Heart left ventricle (tissue), 16 donors: ENCODE results near the gene ERMP1. TPM values are rescaled to one million over a fixed set of nuclear protein-coding genes. Genes with fewer than 3 reads are reported as not detected.

Experiments
- ATAC-seq, 4 donors: fragments of 200-7000 bp; cut with Tn5 transposase; one replicate each; pipeline ENCODE4 v1.9.1; 2020 to 2022; ENCODE audit warnings: moderate library complexity in 4 of 4, mild to moderate bottlenecking in 3 of 4, moderate number of reproducible peaks in 1 of 4
- DNase-seq, 5 donors: peaks; one replicate each; pipeline ENCODE4 v3.0.0-alpha.2; 2020
- H3K27ac ChIP-seq, 12 donors: fragments of 200-600 bp; sonication (generic) in 4 of 12; one replicate each; pipeline versions ENCODE4 v1.5.0 to v1.8.0; 2016 to 2022; ENCODE audit warnings: mild to moderate bottlenecking in 2 of 12
- H3K27me3 ChIP-seq, 9 donors: fragments of 200-600 bp; sonication (generic) in 2 of 9; one replicate each; pipeline versions ENCODE4 v1.5.1 to v1.8.0; 2016 to 2022; ENCODE audit warnings: mild to moderate bottlenecking in 3 of 9
- H3K36me3 ChIP-seq, 9 donors: fragments of 200-600 bp; sonication (generic) in 2 of 9; one replicate each; pipeline versions ENCODE4 v1.5.0 to v1.8.0; 2018 to 2022; ENCODE audit warnings: mild to moderate bottlenecking in 2 of 9
- H3K4me1 ChIP-seq, 12 donors: fragments of 200-600 bp; sonication (generic) in 4 of 12; one replicate each; pipeline versions ENCODE4 v1.5.0 to v1.8.0; 2016 to 2022; ENCODE audit warnings: mild to moderate bottlenecking in 3 of 12
- H3K4me3 ChIP-seq, 12 donors: fragments of 200-600 bp; sonication (generic) in 4 of 12; one replicate each; pipeline versions ENCODE4 v1.5.0 to v1.8.0; 2017 to 2022; ENCODE audit warnings: mild to moderate bottlenecking in 9 of 12, moderate library complexity in 4 of 12
- H3K9me3 ChIP-seq, 12 donors: fragments of 200-600 bp; sonication (generic) in 4 of 12; one replicate each; pipeline versions ENCODE4 v1.5.0 to v1.8.0; 2016 to 2022; ENCODE audit warnings: mild to moderate bottlenecking in 1 of 12
- CTCF ChIP-seq, 12 donors: fragments of 200-600 bp; sonication (generic) in 4 of 12; IDR thresholded peaks; one replicate each; pipeline versions ENCODE4 v1.5.0 to v1.8.0; 2018 to 2022; ENCODE audit warnings: antibody characterized with exemption in 12 of 12, mild to moderate bottlenecking in 5 of 12
- POLR2A ChIP-seq, 2 donors: fragments of 450-650 bp; IDR thresholded peaks; one replicate each; pipeline ENCODE4 v1.6.1; 2017; ENCODE audit warnings: antibody characterized with exemption in 2 of 2, mild to moderate bottlenecking in 2 of 2, moderate library complexity in 2 of 2
- WGBS, 4 donors: extraction: QIAGEN DNeasy Blood & Tissue Kit in 2 of 4; methylation state at CpG; one replicate each; pipeline versions ENCODE4 v1.1.5 to v1.1.7; 2013 to 2018; 5-methylcytosine and 5-hydroxymethylcytosine counted together
- intact Hi-C, 10 donors: fragments of 100-400 bp; cut with DNase I; formaldehyde crosslinking; loops; one replicate each; pipeline versions ENCODE4 v1.11.1 to v1.14.2; 2022
- polyA plus RNA-seq, 2 donors: library from polyadenylated mRNA; stranded (reverse); fragments of 200-250 nt; gene quantifications; one replicate each; pipeline ENCODE4 v1.2.3, GENCODE V29; 2013
- total RNA-seq, 9 donors: library from RNA; depleted of rRNA in 2 of 9; stranded (reverse); fragments of >200 nt in 2 of 9; fragmentation: NEBNext Ultra II Directional in 3 of 9; extraction: Animal tissue kit (Norgen Biotek cat#: 25700) in 3 of 9; gene quantifications; one replicate each; pipeline versions ENCODE4 v1.1.0 to v1.2.4, GENCODE V29; 2016 to 2023
- donor health status: ischemic (EF 13 %, LVEDD 7.1; RV severe dilation, severe dysfunction).
- donor health status: healthy with polysubstance abuse.
- donor health status: DM: no; HTN: yes; CAD: no.
- donor health status: DM: no; HTN: no; CAD: no.
- donor health status: ischemic (EF 25% LVEDD 6.9; RV normal size, moderate dysfunction).
- donor health status: ischemic (EF 25% LVEDD 5.7; RV mildly dilated, moderate dysfunction).
- donor health status: healthy.
- donor health status: DM: yes; HTN: yes; CAD: no.
- donor health status: ischemic (EF 35%, LVEDD 5.7; RV mildly dilated, moderate dysfunction).
- donor health status: nonischemic (EF 11% LVEDD 7.7; RV severe dilation, severe dysfunction).
- donor health status: DM: yes; HTN: yes; CAD: no.
- donor health status: PGD.
- donor health status: ischemic (EF 29% LVEDD 5.4; RV normal size, mild dysfunction).
- donor health status: nonischemic (EF 23%, LVEDD 6.1; RV moderate dilation, normal function).

The ERMP1 gene
- total and polyA plus RNA-seq, 11 donors = 5.8 to 28.7 (median 20.5) TPM

DNA sequence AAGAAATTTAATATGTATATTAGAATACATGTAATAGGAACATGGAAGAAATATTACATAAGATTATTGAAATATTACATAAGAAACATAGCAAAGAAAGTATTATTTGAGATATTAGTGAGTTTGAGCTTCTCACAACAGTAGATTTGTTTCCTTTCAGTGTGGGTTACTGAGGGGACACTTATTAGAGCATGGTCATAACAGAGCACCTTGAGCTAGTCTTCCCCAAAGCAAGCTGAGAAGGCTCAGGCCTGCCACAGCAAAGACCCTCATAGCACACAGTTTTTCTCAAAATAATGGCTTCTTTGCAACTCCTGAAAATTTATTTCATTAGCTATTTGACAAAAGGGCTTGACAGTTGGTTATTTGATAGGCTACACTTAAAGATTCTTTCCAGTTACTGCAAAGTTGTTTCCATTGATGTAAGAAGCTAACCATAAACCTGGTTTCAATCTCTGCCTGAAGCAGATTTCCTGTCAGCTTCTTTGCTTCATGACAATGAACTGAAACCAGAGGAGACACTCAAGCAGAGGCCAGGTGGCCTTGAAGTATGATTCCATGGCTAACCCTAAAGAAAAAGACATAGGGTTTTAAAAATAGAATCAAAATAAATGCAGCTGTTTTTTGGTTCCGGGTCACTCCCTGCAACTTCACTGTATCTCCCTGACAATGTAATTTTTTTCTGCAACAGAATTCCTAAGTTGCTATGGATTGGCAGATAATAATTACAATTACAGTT is 68.6 kb downstream of the ERMP1 start:
- Histone ChIP-seq H3K4me3 (no peak overlapping the region), H3K27ac (no peak overlapping the region), H3K36me3 (peaks cover 0 to 100% (median 91%) of the 10 kb centered on the region in 9 donors), H3K4me1 (no peaks in the 10 kb centered on the region), H3K9me3 (no peaks in the 10 kb centered on the region), H3K27me3 (no peaks in the 10 kb centered on the region)
- ATAC-seq (no peak), DNase-seq (no peak)
- TF ChIP-seq CTCF (IDR thresholded peaks at IDR 0.05) (no peak), POLR2A (IDR thresholded peaks at IDR 0.05) (no peak)
- WGBS, 4 donors = 75 to 90% (median 82%) methylated on average over 1 of the region's 1 CpG
- intact Hi-C loops = no loop called here

- H3K9me3 ChIP-seq = no peaks in the 10 kb centered on the region
- no peak overlapping the region for H3K4me3 ChIP-seq
- intact Hi-C loops = no loop called here
- DNase-seq (no peak), ATAC-seq (no peak)
- TF ChIP-seq POLR2A (IDR thresholded peaks at IDR 0.05) = no peak
- no peak for TF ChIP-seq CTCF (IDR thresholded peaks at IDR 0.05)
- peaks cover 0 to 100% (median 86%) of the 10 kb centered on the region in 9 donors for H3K36me3 ChIP-seq
- no peaks in the 10 kb centered on the region for H3K27me3 ChIP-seq
- H3K4me1 ChIP-seq = no peaks in the 10 kb centered on the region
- 91 to 96% (median 95%) methylated on average over 4 of the region's 4 CpGs for WGBS, 4 donors
- H3K27ac ChIP-seq = no peak overlapping the region
These were observed 70.5 kb downstream of the ERMP1 start for GRCh38 chr9:5762421-5762820.

DNA sequence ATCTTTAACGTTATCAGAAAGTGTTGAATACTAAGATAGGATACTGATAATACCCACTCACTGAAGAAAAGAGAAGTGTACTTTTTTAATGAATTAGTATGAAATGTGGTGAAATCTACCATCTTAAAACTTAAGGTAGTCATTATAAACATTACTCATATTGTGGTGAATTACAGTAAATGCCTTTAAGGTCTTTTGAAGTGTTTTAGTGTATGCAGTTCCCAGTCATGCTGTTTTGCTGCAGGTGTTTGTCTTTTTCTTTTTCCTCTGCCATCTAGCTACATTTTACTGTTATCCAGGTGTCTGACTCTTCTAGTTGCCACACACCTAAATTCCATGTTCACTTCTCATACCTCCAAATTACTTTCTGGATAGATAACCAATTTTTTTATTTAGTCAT is 72.6 kb downstream of the ERMP1 start:
- no peak for DNase-seq
- 71 to 90% (median 77%) methylated on average over 1 of the region's 1 CpG for WGBS, 4 donors
- no peak for ATAC-seq
- intact Hi-C loops = no loop called here
- Histone ChIP-seq H3K9me3 (no peaks in the 10 kb centered on the region), H3K4me1 (no peaks in the 10 kb centered on the region), H3K27me3 (no peaks in the 10 kb centered on the region), H3K36me3 (peaks cover 0 to 100% (median 80%) of the 10 kb centered on the region in 9 donors), H3K27ac (no peak overlapping the region), H3K4me3 (no peak overlapping the region)
- TF ChIP-seq POLR2A (IDR thresholded peaks at IDR 0.05) = no peak
- TF ChIP-seq CTCF (IDR thresholded peaks at IDR 0.05) = no peak

DNA sequence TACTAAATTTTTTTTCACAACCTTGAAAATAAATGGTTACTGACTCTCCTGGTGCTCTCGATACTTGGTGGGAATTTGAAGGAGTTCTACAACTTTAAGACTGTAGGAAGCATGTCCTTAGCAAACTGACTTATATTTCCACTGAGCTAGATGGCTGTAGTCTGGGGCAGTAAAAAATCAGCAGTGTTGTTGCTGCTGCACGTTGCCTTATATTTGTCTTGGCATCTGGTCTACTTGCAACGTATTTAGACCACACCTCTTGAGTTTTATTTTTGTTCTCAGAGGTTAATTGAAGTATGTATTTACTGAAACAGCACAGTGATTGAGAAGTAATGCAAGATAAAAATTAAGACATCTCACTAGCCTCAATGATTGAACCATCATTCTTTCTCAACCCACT is 76.3 kb downstream of the ERMP1 start:
- WGBS, 4 donors = 67 to 77% (median 73%) methylated on average over 3 of the region's 3 CpGs

More for the DNA sequence above, 76.3 kb downstream of the ERMP1 start:
- Histone ChIP-seq H3K27ac (no peak overlapping the region), H3K4me1 (no peaks in the 10 kb centered on the region), H3K36me3 (peaks cover 0 to 97% (median 70%) of the 10 kb centered on the region in 9 donors), H3K9me3 (no peaks in the 10 kb centered on the region), H3K4me3 (no peak overlapping the region), H3K27me3 (no peaks in the 10 kb centered on the region)
- intact Hi-C loops = no loop called here
- TF ChIP-seq POLR2A (IDR thresholded peaks at IDR 0.05) = no peak
- no peak for TF ChIP-seq CTCF (IDR thresholded peaks at IDR 0.05)
- ATAC-seq (no peak), DNase-seq (no peak)
